Body of pancreas (tissue), 4 donors: ENCODE results near the gene KIRREL3.

ENCODE experiments used
- CTCF ChIP-seq, 7 experiments: fragments of 450-650 bp in 4 of 7; fragments of 200-600 bp in 3 of 7; sonication (generic) in 3 of 7; IDR thresholded peaks; one replicate each; pipeline ENCODE4 v1.5.1; 2016 to 2019; ENCODE audit warnings: antibody characterized with exemption in 7 of 7
- POLR2A ChIP-seq, 3 donors: fragments of 450-650 bp; IDR thresholded peaks; one replicate each; pipeline ENCODE4 v1.6.1; 2016; ENCODE audit warnings: antibody characterized with exemption in 3 of 3, mild to moderate bottlenecking in 2 of 3

- TF ChIP-seq CTCF (IDR thresholded peaks at IDR 0.05) (no peak), POLR2A (IDR thresholded peaks at IDR 0.05) (no peak)
These were observed 209.1 kb downstream of the KIRREL3 start for GRCh38 chr11:126791446-126791845.
